AG09309 (cell line): ENCODE measurements around the gene MAPK8IP2.

Experiments used
- DNase-seq: peaks from one replicate; pipeline ENCODE4 v3.0.0-alpha.2; 2010; ENCODE audit warnings: low read depth
- H3K4me3 ChIP-seq: 2 replicates; pipeline ENCODE4 v1.5.1; 2011; ENCODE audit warnings: mild to moderate bottlenecking, low read depth, low read length, moderate library complexity; ENCODE audit not compliant: control insufficient read depth
- TF ChIP-seq, protein P1 (sequence below): IDR thresholded peaks from 2 replicates; pipeline ENCODE4 v1.5.1; 2011; ENCODE audit warnings: mild to moderate bottlenecking, low read depth, low read length, inconsistent platforms; ENCODE audit not compliant: insufficient read depth, control insufficient read depth; ENCODE audit errors: missing control alignments

The MAPK8IP2 gene

DNA sequence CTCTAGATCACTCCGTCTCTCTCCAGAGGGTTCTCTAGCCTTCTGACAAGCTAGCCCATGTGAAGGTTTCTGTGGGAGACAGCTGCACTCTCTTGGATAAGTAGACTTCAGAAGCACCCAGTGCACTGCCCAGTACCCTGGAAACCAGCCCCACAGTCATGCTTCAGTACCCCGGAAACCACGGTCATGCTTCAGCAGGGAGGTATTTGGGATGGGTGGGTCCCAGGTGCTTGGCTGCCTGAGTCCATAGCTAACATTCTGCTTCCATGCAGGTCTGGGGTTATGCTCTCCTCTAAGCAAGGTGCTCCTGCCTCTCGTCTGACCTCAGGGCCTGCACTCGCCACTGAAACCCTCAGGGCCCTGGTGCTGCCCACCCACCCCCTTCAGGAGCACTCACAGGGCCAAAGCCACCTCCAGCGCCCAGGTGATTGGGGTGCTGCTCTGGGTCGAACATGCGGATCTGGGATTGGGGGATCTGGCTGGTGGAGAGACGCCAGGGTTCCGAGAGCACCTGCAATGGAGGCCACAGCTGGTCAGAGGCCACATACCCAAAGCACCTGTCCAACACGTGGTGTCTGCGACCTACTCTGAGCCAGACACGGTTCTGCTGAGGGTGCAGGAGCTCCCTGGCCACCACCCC, 30.6 kb upstream of the MAPK8IP2 start:
- no peak overlapping the region for H3K4me3 ChIP-seq
- TF ChIP-seq, protein P1, sequence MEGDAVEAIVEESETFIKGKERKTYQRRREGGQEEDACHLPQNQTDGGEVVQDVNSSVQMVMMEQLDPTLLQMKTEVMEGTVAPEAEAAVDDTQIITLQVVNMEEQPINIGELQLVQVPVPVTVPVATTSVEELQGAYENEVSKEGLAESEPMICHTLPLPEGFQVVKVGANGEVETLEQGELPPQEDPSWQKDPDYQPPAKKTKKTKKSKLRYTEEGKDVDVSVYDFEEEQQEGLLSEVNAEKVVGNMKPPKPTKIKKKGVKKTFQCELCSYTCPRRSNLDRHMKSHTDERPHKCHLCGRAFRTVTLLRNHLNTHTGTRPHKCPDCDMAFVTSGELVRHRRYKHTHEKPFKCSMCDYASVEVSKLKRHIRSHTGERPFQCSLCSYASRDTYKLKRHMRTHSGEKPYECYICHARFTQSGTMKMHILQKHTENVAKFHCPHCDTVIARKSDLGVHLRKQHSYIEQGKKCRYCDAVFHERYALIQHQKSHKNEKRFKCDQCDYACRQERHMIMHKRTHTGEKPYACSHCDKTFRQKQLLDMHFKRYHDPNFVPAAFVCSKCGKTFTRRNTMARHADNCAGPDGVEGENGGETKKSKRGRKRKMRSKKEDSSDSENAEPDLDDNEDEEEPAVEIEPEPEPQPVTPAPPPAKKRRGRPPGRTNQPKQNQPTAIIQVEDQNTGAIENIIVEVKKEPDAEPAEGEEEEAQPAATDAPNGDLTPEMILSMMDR = no peak
- DNase-seq = no peak

DNA sequence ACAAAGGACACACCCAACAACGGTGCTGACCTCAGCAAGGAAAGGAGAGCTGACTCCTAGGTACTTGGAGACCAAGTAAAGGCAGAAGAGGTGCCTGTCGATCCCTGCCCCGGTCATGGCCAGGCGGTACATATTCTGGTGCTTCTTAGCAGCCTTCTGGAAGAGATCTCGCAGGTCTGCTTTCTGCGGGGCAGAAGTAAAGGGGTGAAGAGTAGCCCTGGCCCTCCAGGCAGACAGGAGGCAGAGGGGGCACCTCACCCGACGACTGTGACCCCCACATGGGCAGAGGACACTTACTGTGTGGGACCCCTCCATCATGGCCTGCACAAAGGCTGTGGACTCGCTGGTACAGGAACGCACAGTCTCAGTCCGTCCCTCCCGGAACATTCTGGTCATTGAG, 29.7 kb upstream of the MAPK8IP2 start:
- DNase-seq = no peak
- TF ChIP-seq, protein P1 = no peak
- H3K4me3 ChIP-seq = no peak overlapping the region

DNA sequence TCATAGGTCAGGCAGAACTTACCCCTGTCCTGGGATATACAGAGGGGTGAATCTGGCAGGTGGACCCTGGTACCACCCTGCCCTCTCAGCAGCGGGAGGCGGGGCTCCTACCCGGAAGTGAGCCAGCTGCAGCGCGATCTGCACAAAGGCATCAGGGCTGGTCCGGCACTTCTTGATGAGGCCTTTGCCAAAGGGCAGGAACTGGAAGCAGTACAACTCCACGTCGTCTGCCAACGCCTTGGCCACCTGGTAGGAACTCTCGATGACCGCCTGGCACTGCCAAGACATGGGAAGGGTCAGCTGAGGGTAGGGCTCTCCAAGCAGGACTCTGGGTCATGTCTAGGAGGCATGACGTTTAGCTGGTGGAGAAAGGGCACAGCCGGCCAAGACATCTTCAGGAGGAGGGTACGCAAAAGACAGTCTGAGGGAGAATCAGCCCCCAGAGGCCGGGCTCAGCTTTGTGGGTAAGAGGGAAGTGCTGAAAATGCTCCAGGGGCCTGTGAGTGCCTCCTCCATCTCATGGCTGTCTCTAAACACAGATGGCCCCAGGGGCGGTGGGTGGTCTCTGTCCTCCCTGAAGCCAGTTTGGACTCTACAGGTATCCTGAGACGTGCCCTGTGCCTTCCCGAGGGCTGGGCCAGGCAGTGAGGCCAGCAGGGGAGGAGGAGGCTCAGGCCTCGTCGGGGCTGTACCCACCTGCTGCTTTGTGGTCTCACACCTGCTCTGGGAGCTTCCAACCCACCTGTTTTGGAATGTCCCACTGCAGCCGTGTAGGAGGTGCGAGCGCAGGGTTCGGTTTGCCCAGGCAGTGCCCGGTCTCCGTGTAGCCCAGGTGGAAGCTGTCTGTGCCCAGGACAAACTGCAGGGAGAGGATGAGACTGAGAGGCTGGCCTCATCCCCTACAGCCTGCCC, 29.1 kb upstream of the MAPK8IP2 start:
- no peak overlapping the region for H3K4me3 ChIP-seq
- no peak for DNase-seq
- TF ChIP-seq, protein P1 = no peak

DNA sequence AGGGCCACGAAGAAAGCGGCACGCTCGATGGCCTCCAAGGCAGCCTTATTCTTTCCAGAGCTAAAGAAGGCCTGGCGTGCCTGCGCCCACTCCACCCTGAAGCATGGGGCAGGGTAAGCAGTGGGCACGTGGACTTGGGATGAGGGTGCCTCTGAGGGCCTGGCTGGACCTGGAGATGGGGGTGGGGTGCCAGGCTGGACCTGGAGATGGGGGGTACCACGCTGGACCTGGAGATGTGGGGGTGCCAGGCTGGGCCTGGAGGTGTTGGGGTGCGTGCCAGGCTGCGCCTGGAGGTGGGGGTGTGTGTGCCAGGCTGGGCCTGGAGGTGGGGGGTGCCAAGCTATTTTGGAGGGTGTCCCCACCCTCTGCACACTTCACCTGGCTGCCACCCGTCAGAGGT, 27.6 kb upstream of the MAPK8IP2 start:
- TF ChIP-seq, protein P1 = no peak
- no peak overlapping the region for H3K4me3 ChIP-seq
- no peak for DNase-seq

DNA sequence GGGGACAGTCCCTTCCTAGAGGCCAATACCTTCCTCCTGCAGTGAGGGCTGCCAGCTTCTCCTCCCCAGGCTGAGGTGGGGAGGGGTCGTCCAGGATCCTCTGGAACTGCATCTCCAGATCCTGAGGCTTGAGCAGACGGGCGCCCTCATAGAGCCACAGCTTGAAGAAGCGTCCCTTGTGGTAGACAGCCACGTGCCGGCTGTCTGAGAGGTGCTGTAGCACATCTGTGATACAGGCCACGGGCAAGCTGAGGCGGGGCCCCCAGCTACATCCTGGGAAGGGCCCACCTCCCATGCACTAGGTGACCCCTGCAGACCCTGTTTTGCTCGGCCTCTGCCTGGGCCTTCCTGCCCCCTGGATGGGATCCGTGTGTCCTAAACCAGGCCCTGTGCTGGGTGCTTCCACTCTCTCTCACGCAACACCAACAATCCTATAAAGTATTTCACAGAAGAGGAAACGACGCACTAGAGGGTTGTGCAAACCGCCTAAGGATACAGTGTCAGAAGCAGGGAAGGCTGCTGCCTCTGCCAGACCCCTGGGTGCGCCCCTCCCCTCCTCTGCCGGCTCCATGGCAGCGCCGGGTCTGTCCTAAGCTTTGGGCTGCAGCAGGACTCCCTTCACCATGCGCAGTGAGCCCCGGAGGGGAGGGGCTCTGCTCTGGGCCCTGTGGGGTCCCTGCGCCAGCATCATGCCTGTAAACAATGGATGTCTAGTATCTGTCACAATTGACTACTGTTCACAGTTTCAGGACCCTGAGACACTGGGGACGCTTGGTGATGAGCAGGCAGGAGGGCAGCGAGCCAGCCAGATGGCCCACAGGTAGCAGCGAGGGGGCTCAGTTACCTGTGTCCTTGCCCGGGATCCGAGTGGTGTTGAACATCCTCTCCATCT, 26.9 kb upstream of the MAPK8IP2 start:
- no peak overlapping the region for H3K4me3 ChIP-seq
- TF ChIP-seq, protein P1 = no peak
- DNase-seq = no peak

DNA sequence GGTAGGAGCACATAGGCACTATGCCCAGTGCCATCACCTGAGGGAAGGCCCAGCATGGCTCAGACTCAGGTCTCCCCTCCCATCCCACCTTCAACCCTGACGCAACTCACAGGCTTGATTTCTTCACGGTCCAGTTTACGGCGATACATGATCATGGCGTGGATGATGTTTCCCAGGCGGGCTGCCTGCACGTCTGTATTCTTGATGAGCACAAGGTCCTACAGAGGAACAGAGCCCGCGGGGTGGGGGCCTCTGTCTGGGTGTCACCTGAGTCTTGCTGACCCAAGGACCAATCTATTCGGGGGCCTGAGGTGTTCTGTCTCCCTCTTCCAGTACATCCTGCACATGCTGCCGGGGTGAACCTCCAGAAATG, 26.2 kb upstream of the MAPK8IP2 start:
- no peak overlapping the region for H3K4me3 ChIP-seq
- DNase-seq = no peak
- TF ChIP-seq, protein P1 = no peak
